ENCODE results near the gene PPP1R36. TPM values are rescaled to one million over a fixed set of nuclear protein-coding genes. Genes with fewer than 3 reads are reported as not detected.
"Not testable (repeated sequence)": the region's sequence is repeated elsewhere in the genome, so short reads cannot be mapped to it uniquely, and the experiment has no call there.

PPP1R36 gene
- total RNA-seq, 1 donor from 2014 or later, result not detected

GRCh38 chr14:64507376-64508156, 42.2 kb upstream of the PPP1R36 start:
- no peaks in the 10 kb centered on the region for H3K9me3 Mint-ChIP-seq
- H3K27me3 Mint-ChIP-seq (ENCODE audit: insufficient read depth), result peaks cover 2% of the 10 kb centered on the region
- intact Hi-C loops (cut with micrococcal nuclease), result loop anchor here (1.0 to 10.0 kb wide), 7 partner anchors 119 to 2000 kb away; partner anchors contain the start of genes GPHN, MTHFD1, PPP2R5E and WDR89
- peak overlapping the region; percentile 97 for H3K4me3 Mint-ChIP-seq
- H3K36me3 Mint-ChIP-seq (ENCODE audit: low read depth), result peaks cover 26% of the 10 kb centered on the region
- peaks cover 73% of the 10 kb centered on the region for H3K4me1 Mint-ChIP-seq (ENCODE audit: low read depth)
- DNase-seq (ENCODE audit: low spot score), result no peak
- peak overlapping the region; percentile 99 for H3K27ac Mint-ChIP-seq

- H3K4me1 Mint-ChIP-seq (ENCODE audit: low read depth), result peaks cover 69% of the 10 kb centered on the region
- intact Hi-C loops (cut with micrococcal nuclease), result loop anchor here (1.0 to 10.0 kb wide), 7 partner anchors 120 to 1999 kb away; partner anchors contain the start of genes GPHN, MTHFD1, PPP2R5E and WDR89
- DNase-seq (ENCODE audit: low spot score), result no peak
- peaks cover 22% of the 10 kb centered on the region for H3K36me3 Mint-ChIP-seq (ENCODE audit: low read depth)
- peak overlapping the region; percentile 97 for H3K4me3 Mint-ChIP-seq
- no peaks in the 10 kb centered on the region for H3K9me3 Mint-ChIP-seq
- H3K27ac Mint-ChIP-seq, result peak overlapping the region; percentile 76
- peaks cover 2% of the 10 kb centered on the region for H3K27me3 Mint-ChIP-seq (ENCODE audit: insufficient read depth)
These were observed 41.5 kb upstream of the PPP1R36 start for GRCh38 chr14:64508215-64508776.

- Mint-ChIP-seq H3K4me1 (ENCODE audit: low read depth) (peaks cover 74% of the 10 kb centered on the region), H3K27ac (peak overlapping the region; percentile 40), H3K27me3 (ENCODE audit: insufficient read depth) (no peaks in the 10 kb centered on the region), H3K4me3 (peak overlapping the region; percentile 59), H3K9me3 (no peaks in the 10 kb centered on the region), H3K36me3 (ENCODE audit: low read depth) (peaks cover 25% of the 10 kb centered on the region)
- no peak for DNase-seq (ENCODE audit: low spot score)
- intact Hi-C loops (cut with micrococcal nuclease), result loop anchor here (5.0 to 10.0 kb wide), 5 partner anchors 334 to 1998 kb away; partner anchors contain the start of genes GPHN and PPP2R5E
These were observed 40.7 kb upstream of the PPP1R36 start for GRCh38 chr14:64509036-64509435.

GRCh38 chr14:64510825-64511671, 38.7 kb upstream of the PPP1R36 start:
- Mint-ChIP-seq H3K4me1 (ENCODE audit: low read depth) (peaks cover 74% of the 10 kb centered on the region), H3K27me3 (ENCODE audit: insufficient read depth) (no peaks in the 10 kb centered on the region)

GRCh38 chr14:64513271-64513670, 36.5 kb upstream of the PPP1R36 start:
- no peak for DNase-seq (ENCODE audit: low spot score)
- Mint-ChIP-seq H3K36me3 (ENCODE audit: low read depth) (peaks cover 11% of the 10 kb centered on the region), H3K4me1 (ENCODE audit: low read depth) (peaks cover 70% of the 10 kb centered on the region), H3K9me3 (no peaks in the 10 kb centered on the region), H3K27me3 (ENCODE audit: insufficient read depth) (no peaks in the 10 kb centered on the region), H3K4me3 (no peak overlapping the region), H3K27ac (no peak overlapping the region)
- intact Hi-C loops (cut with micrococcal nuclease), result no loop called here

More at GRCh38 chr14:64510825-64511671, 38.7 kb upstream of the PPP1R36 start:
- DNase-seq (ENCODE audit: low spot score), result peak; percentile 58
- H3K4me3 Mint-ChIP-seq, result peak overlapping the region; percentile 63
- intact Hi-C loops (cut with micrococcal nuclease), result loop anchor here (1.0 kb wide), 6 partner anchors 8 to 167 kb away; partner anchors contain the start of genes AKAP5, HSPA2 and ZBTB25
- H3K36me3 Mint-ChIP-seq (ENCODE audit: low read depth), result peaks cover 17% of the 10 kb centered on the region
- no peaks in the 10 kb centered on the region for H3K9me3 Mint-ChIP-seq
- H3K27ac Mint-ChIP-seq, result peak overlapping the region; percentile 69

GRCh38 chr14:64515053-64515452, 34.7 kb upstream of the PPP1R36 start:
- no peak for DNase-seq (ENCODE audit: low spot score)

GRCh38 chr14:64516969-64517368, 32.8 kb upstream of the PPP1R36 start:
- Mint-ChIP-seq H3K9me3 (no peaks in the 10 kb centered on the region), H3K27me3 (ENCODE audit: insufficient read depth) (no peaks in the 10 kb centered on the region), H3K4me3 (no peak overlapping the region), H3K27ac (no peak overlapping the region), H3K36me3 (ENCODE audit: low read depth) (peaks cover 5% of the 10 kb centered on the region), H3K4me1 (ENCODE audit: low read depth) (peaks cover 49% of the 10 kb centered on the region)
- intact Hi-C loops (cut with micrococcal nuclease), result no loop called here
- no peak for DNase-seq (ENCODE audit: low spot score)

More at GRCh38 chr14:64515053-64515452, 34.7 kb upstream of the PPP1R36 start:
- Mint-ChIP-seq H3K36me3 (ENCODE audit: low read depth) (peaks cover 10% of the 10 kb centered on the region), H3K27me3 (ENCODE audit: insufficient read depth) (no peaks in the 10 kb centered on the region), H3K4me1 (ENCODE audit: low read depth) (peaks cover 56% of the 10 kb centered on the region), H3K4me3 (no peak overlapping the region), H3K9me3 (no peaks in the 10 kb centered on the region), H3K27ac (no peak overlapping the region)
- intact Hi-C loops (cut with micrococcal nuclease), result no loop called here

GRCh38 chr14:64517667-64518066, 32.1 kb upstream of the PPP1R36 start:
- DNase-seq (ENCODE audit: low spot score); H3K27ac Mint-ChIP-seq; H3K9me3 Mint-ChIP-seq; H3K4me3 Mint-ChIP-seq; intact Hi-C loops (cut with micrococcal nuclease); H3K27me3 Mint-ChIP-seq (ENCODE audit: insufficient read depth); H3K36me3 Mint-ChIP-seq (ENCODE audit: low read depth): not testable (repeated sequence)
- H3K4me1 Mint-ChIP-seq (ENCODE audit: low read depth), result peaks cover 44% of the 10 kb centered on the region

GRCh38 chr14:64518229-64518628, 31.5 kb upstream of the PPP1R36 start:
- Mint-ChIP-seq H3K27ac (no peak overlapping the region), H3K9me3 (no peaks in the 10 kb centered on the region), H3K27me3 (ENCODE audit: insufficient read depth) (no peaks in the 10 kb centered on the region), H3K4me3 (no peak overlapping the region), H3K4me1 (ENCODE audit: low read depth) (peaks cover 44% of the 10 kb centered on the region), H3K36me3 (ENCODE audit: low read depth) (peaks cover 5% of the 10 kb centered on the region)
- no peak for DNase-seq (ENCODE audit: low spot score)
- intact Hi-C loops (cut with micrococcal nuclease), result no loop called here

GRCh38 chr14:64520699-64521098, 29.1 kb upstream of the PPP1R36 start:
- H3K36me3 Mint-ChIP-seq (ENCODE audit: low read depth), result peaks cover 6% of the 10 kb centered on the region
- no peaks in the 10 kb centered on the region for H3K9me3 Mint-ChIP-seq
- H3K27ac Mint-ChIP-seq, result no peak overlapping the region
- no peak overlapping the region for H3K4me3 Mint-ChIP-seq
- intact Hi-C loops (cut with micrococcal nuclease), result no loop called here
- peaks cover 33% of the 10 kb centered on the region for H3K4me1 Mint-ChIP-seq (ENCODE audit: low read depth)
- H3K27me3 Mint-ChIP-seq (ENCODE audit: insufficient read depth), result no peaks in the 10 kb centered on the region
- no peak for DNase-seq (ENCODE audit: low spot score)

GRCh38 chr14:64522591-64523355, 27.0 kb upstream of the PPP1R36 start:
- Mint-ChIP-seq H3K4me1 (ENCODE audit: low read depth) (peaks cover 19% of the 10 kb centered on the region), H3K27me3 (ENCODE audit: insufficient read depth) (no peaks in the 10 kb centered on the region), H3K27ac (no peak overlapping the region), H3K9me3 (no peaks in the 10 kb centered on the region), H3K36me3 (ENCODE audit: low read depth) (peaks cover 16% of the 10 kb centered on the region), H3K4me3 (no peak overlapping the region)
- no peak for DNase-seq (ENCODE audit: low spot score)
- intact Hi-C loops (cut with micrococcal nuclease), result no loop called here

- no peaks in the 10 kb centered on the region for H3K27me3 Mint-ChIP-seq (ENCODE audit: insufficient read depth)
These were observed 24.4 kb upstream of the PPP1R36 start for GRCh38 chr14:64525354-64525753.

More at GRCh38 chr14:64525354-64525753, 24.4 kb upstream of the PPP1R36 start:
- no peak overlapping the region for H3K27ac Mint-ChIP-seq
- H3K4me3 Mint-ChIP-seq, result no peak overlapping the region
- no peak for DNase-seq (ENCODE audit: low spot score)
- intact Hi-C loops (cut with micrococcal nuclease), result no loop called here
- H3K36me3 Mint-ChIP-seq (ENCODE audit: low read depth), result peaks cover 21% of the 10 kb centered on the region
- H3K4me1 Mint-ChIP-seq (ENCODE audit: low read depth), result peaks cover 9% of the 10 kb centered on the region
- H3K9me3 Mint-ChIP-seq, result no peaks in the 10 kb centered on the region

All from activated T-helper 1 cell treated with anti-CD3 and anti-CD28 coated beads, Interleukin-12 subunit alpha, Interleukin-12 subunit beta, Interleukin-2, Interleukin-4 antibody, amounts not matched to agents 30 ng/mL and 10 ng/mL and 1 ng/mL, durations not matched to agents 14 hours and 24 hours and 36 hours (primary cell).